ENCODE results near the gene MCF2.

Gene MCF2

GRCh38 chrX:139563251-139563650, 144.7 kb downstream of the MCF2 start:
- no peak for DNase-seq (ENCODE audit: low spot score)
- no peak overlapping the region for H3K27ac ChIP-seq
- TF ChIP-seq CTCF (IDR thresholded peaks at IDR 0.05) = no peak
- no peak overlapping the region for H3K4me3 ChIP-seq

GRCh38 chrX:139560221-139560620, 147.7 kb downstream of the MCF2 start:
- no peak for TF ChIP-seq CTCF (IDR thresholded peaks at IDR 0.05)
- no peak for DNase-seq (ENCODE audit: low spot score)
- H3K27ac ChIP-seq = no peak overlapping the region
- H3K4me3 ChIP-seq = no peak overlapping the region

- H3K4me3 ChIP-seq = no peak overlapping the region
- H3K27ac ChIP-seq = no peak overlapping the region
- DNase-seq (ENCODE audit: low spot score) = no peak
- TF ChIP-seq CTCF (IDR thresholded peaks at IDR 0.05) = no peak
Observed at GRCh38 chrX:139559383-139560042, 148.5 kb downstream of the MCF2 start.

GRCh38 chrX:139554991-139555675, 152.8 kb downstream of the MCF2 start:
- no peak for TF ChIP-seq CTCF (IDR thresholded peaks at IDR 0.05)
- no peak for DNase-seq (ENCODE audit: low spot score)
- H3K27ac ChIP-seq = no peak overlapping the region
- no peak overlapping the region for H3K4me3 ChIP-seq

- Histone ChIP-seq H3K27ac (no peak overlapping the region), H3K4me3 (no peak overlapping the region)
- no peak for TF ChIP-seq CTCF (IDR thresholded peaks at IDR 0.05)
Observed at GRCh38 chrX:139554376-139554775, 153.6 kb downstream of the MCF2 start.

GRCh38 chrX:139544591-139544990, 163.4 kb downstream of the MCF2 start:
- no peak for DNase-seq (ENCODE audit: low spot score)
- Histone ChIP-seq H3K27ac (no peak overlapping the region), H3K4me3 (no peak overlapping the region)
- TF ChIP-seq CTCF (IDR thresholded peaks at IDR 0.05) = no peak

More at GRCh38 chrX:139554376-139554775, 153.6 kb downstream of the MCF2 start:
- DNase-seq (ENCODE audit: low spot score) = no peak

- Histone ChIP-seq H3K4me3 (no peak overlapping the region), H3K27ac (no peak overlapping the region)
- no peak for TF ChIP-seq CTCF (IDR thresholded peaks at IDR 0.05)
- no peak for DNase-seq (ENCODE audit: low spot score)
Observed at GRCh38 chrX:139543920-139544319, 164.0 kb downstream of the MCF2 start.

Measured in coronary artery (tissue), 2 donors.